AG04449 (cell line): ENCODE results near the gene MRPL14.

Source experiments
- CTCF ChIA-PET: fragments of 350-600 bp; formaldehyde crosslinking; extraction: SDS; loops from one replicate; lab custom pipeline; 2021; ENCODE audit warnings: antibody characterized with exemption; lab: Yijun Ruan, JAX
- POLR2A ChIA-PET: fragments of 400-600, 350-600 bp; formaldehyde crosslinking; extraction: SDS; loops from one replicate; lab custom pipeline; 2020; ENCODE audit warnings: antibody characterized with exemption, inconsistent platforms; lab: Yijun Ruan, JAX
- DNase-seq: peaks from one replicate; pipeline ENCODE4 v3.0.0-alpha.2; 2010; ENCODE audit warnings: low read depth, low spot score
- H3K4me3 ChIP-seq: 2 replicates; pipeline ENCODE4 v1.5.1; 2011; ENCODE audit warnings: low read depth, mild to moderate bottlenecking, control low read depth, low read length
- TF ChIP-seq, protein P1 (sequence below): IDR thresholded peaks from one replicate; pipeline ENCODE4 v1.5.1; 2011; ENCODE audit warnings: mild to moderate bottlenecking, moderate library complexity, low read length, control low read depth, inconsistent platforms; ENCODE audit not compliant: insufficient read depth; ENCODE audit errors: missing control alignments

The MRPL14 gene

DNA sequence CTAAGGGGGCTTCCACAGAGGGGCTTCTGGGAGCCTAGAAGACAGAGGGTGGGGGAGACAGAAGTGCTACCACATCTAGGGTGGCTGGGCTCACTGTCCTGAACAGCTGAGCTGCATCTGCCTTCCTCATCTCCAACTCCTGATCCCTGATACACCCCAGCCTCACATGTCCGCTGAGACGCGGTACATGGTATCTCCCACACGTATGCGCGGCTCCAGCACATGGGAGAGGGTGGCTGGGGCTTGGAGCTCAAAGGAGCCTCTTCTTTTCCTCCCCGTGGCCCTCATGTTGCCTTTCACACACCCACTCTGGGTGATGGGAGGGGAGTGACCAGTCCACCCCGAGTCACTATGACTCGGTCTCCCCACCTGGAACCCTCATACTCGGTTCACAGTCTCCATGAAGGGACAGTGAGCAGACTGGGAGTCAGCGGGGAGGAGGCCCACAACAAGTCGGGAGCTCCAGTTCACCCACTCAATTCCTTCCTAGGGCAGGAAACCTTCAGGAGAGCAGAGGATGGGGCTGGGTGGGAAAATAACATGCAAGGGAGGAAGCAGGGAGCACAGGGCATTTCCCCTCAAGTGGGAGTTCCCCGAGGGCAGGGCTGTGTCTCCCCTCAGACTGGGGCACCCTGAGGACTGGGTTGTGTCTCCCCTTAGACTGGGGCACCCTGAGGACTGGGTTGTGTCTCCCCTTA is 61.7 kb downstream of the MRPL14 start:
- POLR2A ChIA-PET, result interaction anchor here (0.5 to 1.5 kb wide), 6 partner anchors 15 to 295 kb away, joined by 3 to 5 read pairs (median 4); no protein-coding TSS in a partner anchor
- CTCF ChIA-PET, result interaction anchor here (1.2 to 4.9 kb wide), 4 partner anchors 8 to 306 kb away, joined by 3 to 46 read pairs (median 6); partner anchors contain the start of gene VEGFA
- TF ChIP-seq, protein P1, sequence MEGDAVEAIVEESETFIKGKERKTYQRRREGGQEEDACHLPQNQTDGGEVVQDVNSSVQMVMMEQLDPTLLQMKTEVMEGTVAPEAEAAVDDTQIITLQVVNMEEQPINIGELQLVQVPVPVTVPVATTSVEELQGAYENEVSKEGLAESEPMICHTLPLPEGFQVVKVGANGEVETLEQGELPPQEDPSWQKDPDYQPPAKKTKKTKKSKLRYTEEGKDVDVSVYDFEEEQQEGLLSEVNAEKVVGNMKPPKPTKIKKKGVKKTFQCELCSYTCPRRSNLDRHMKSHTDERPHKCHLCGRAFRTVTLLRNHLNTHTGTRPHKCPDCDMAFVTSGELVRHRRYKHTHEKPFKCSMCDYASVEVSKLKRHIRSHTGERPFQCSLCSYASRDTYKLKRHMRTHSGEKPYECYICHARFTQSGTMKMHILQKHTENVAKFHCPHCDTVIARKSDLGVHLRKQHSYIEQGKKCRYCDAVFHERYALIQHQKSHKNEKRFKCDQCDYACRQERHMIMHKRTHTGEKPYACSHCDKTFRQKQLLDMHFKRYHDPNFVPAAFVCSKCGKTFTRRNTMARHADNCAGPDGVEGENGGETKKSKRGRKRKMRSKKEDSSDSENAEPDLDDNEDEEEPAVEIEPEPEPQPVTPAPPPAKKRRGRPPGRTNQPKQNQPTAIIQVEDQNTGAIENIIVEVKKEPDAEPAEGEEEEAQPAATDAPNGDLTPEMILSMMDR, result no peak
- no peak overlapping the region for H3K4me3 ChIP-seq
- DNase-seq, result no peak

DNA sequence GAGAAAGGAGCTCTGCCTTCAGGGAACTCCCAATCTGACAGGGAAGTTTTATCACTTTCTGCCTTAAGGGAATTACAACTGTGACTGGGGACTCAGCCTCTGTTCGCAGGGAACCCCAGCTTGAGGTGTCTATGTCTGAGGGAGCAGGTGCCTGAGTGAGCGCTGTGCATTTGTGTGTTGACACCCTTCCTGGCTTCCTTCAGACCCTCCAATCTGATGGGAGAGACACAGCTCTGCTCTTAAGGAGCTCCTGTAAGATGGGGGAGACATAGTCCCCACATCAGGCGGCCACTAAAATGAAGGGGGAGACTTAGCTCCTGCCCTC is 62.3 kb downstream of the MRPL14 start:
- TF ChIP-seq, protein P1, result no peak
- ChIA-PET POLR2A (interaction anchor here (0.9 to 1.5 kb wide), 6 partner anchors 53 to 294 kb away, joined by 3 to 5 read pairs (median 4); no protein-coding TSS in a partner anchor), CTCF (interaction anchor here (1.0 to 4.9 kb wide), 5 partner anchors 9 to 306 kb away, joined by 3 to 46 read pairs (median 4); partner anchors contain the start of gene VEGFA)
- H3K4me3 ChIP-seq, result no peak overlapping the region
- no peak for DNase-seq

DNA sequence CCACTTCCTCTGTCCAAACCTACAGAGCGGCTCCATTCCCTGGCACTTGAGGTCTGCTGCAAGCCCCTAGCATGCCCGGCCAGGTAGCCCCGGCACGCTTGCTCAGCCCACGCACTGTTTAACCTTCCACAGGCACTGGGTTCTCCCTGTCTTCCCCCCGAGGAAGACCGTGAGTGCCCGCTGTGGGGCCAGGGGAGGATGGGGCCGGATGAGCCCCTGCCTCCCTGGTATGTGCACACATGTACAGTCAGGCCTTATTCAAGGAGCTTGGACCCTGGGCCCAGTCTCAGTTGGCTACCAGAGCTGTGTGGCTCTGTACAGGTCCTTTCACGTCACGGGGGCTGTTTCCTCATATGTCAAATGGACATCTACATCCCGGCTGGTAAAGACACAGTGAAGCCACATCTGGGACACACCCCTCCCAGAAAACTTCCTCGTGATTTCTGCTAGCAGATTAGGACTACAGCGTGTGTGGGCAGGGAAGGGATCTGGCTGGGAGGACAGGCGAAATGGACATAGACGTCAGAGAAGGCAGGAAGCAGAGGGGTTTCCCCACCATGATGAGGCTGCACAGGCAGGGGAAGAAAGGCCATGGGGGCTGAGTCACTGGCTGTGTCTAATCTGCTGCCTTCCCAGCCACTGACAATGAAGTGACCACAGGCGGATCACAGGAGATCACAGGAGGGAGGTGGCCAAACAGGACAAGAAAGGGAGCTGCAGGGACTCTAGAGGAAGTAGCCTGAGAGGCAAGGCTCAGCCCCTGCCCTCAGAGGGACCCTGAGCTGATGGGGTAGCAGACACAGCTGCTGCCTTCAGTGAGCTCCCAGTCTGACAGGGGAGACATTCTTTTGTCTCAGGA is 62.9 kb downstream of the MRPL14 start:
- POLR2A ChIA-PET, result interaction anchor here (0.9 to 1.5 kb wide), 6 partner anchors 52 to 294 kb away, joined by 3 to 5 read pairs (median 4); no protein-coding TSS in a partner anchor
- DNase-seq, result peak; percentile 95

DNA sequence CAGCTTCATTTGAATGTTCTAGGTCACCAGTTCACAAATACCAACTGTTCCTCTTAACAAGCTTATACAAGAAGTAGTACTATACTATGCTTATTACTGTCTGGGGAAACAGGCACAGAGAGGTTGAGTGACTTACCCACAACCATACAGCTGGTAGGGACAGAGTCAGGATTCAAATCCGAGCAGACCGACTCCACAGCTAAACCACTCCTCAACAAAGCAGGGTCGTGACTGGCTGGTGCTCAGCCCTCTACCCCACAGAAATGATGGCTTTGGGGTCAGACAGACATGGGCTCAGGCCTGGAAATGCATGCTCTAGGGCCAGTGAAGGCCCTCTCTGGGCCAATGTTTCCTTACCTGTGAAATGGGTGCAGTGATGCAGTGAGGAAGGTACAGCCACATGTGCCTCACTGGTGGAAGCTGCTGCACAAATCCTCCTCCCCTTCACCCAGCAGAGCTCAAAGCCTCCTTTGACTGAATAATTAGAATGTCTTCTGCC is 63.6 kb downstream of the MRPL14 start:
- ChIA-PET CTCF (interaction anchor here (0.9 to 4.9 kb wide), 10 partner anchors 8 to 397 kb away, joined by 3 to 46 read pairs (median 4); partner anchors contain the start of gene VEGFA), POLR2A (no interaction called here)
- TF ChIP-seq, protein P1, result no peak
- DNase-seq, result no peak
- no peak overlapping the region for H3K4me3 ChIP-seq

More for the DNA sequence above, 62.9 kb downstream of the MRPL14 start:
- H3K4me3 ChIP-seq, result no peak overlapping the region
- TF ChIP-seq, protein P1, result no peak
- CTCF ChIA-PET, result interaction anchor here (1.0 to 4.9 kb wide), 11 partner anchors 9 to 398 kb away, joined by 3 to 46 read pairs (median 4); partner anchors contain the start of gene VEGFA
